CD4-positive, alpha-beta T cell (primary cell): ENCODE results near the gene ROBO2. TPM values are rescaled to one million over a fixed set of nuclear protein-coding genes. Genes with fewer than 3 reads are reported as not detected.

Source experiments
- ATAC-seq: fragments of 200-7000 bp; cut with Tn5 transposase; one replicate; pipeline ENCODE4 v1.10.0; 2022; ENCODE audit warnings: mild to moderate bottlenecking; ENCODE audit not compliant: poor library complexity
- CTCF ChIA-PET: fragments of 350-600 bp; sonication (Branson Sonifier 250); formaldehyde crosslinking; loops from one replicate; lab custom pipeline; 2021; ENCODE audit warnings: antibody characterized with exemption, inconsistent platforms; lab: Charles Lee
- POLR2A ChIA-PET: fragments of 350-600 bp; sonication (Branson Sonifier 250); formaldehyde crosslinking; loops from one replicate; lab custom pipeline; 2021; ENCODE audit warnings: antibody characterized with exemption, inconsistent platforms; lab: Charles Lee
- DNase-seq, 14 experiments: peaks; one replicate each; pipeline ENCODE4 v3.0.0-alpha.2; 2013 to 2020; ENCODE audit warnings: mixed read lengths in 2 of 14
- H3K27ac ChIP-seq, 2 donors: one replicate each; pipeline versions ENCODE4 v1.5.1 to v1.7.0; 2013; ENCODE audit warnings: low read length in 2 of 2, low read depth in 1 of 2, mild to moderate bottlenecking in 1 of 2
- H3K27me3 ChIP-seq, 2 experiments: 1 replicate in 1 of 2; 2 replicates in 1 of 2; pipeline versions ENCODE4 v1.6.1 to v1.7.0; 2013; ENCODE audit warnings: low read length in 2 of 2, control low read depth in 1 of 2, mild to moderate bottlenecking in 1 of 2, moderate library complexity in 1 of 2; ENCODE audit not compliant: insufficient read depth in 2 of 2, control insufficient read depth in 1 of 2
- H3K36me3 ChIP-seq: one replicate; pipeline ENCODE4 v1.6.1; 2013; ENCODE audit warnings: low read length, control low read depth; ENCODE audit not compliant: insufficient read depth
- H3K4me1 ChIP-seq: one replicate; pipeline ENCODE4 v1.6.1; 2013; ENCODE audit warnings: low read length, control low read depth; ENCODE audit not compliant: insufficient read depth
- H3K4me3 ChIP-seq: one replicate; pipeline ENCODE4 v1.5.1; 2013; ENCODE audit warnings: mild to moderate bottlenecking, low read length, moderate library complexity
- H3K9me3 ChIP-seq, 2 experiments: 1 replicate in 1 of 2; 2 replicates in 1 of 2; pipeline versions ENCODE4 v1.6.1 to v1.7.0; 2013; ENCODE audit warnings: low read length in 2 of 2, mild to moderate bottlenecking in 2 of 2, control low read depth in 1 of 2, moderate library complexity in 1 of 2; ENCODE audit not compliant: control insufficient read depth in 1 of 2, insufficient read depth in 1 of 2
- H3K27ac Mint-ChIP-seq: one replicate; pipeline ENCODE4 v1.8.0; 2020; ENCODE audit warnings: mixed read lengths
- H3K27me3 Mint-ChIP-seq: one replicate; pipeline ENCODE4 v1.8.0; 2021; ENCODE audit warnings: mixed read lengths
- H3K36me3 Mint-ChIP-seq: one replicate; pipeline ENCODE4 v1.8.0; 2021; ENCODE audit warnings: low read depth, mixed read lengths
- H3K4me1 Mint-ChIP-seq: one replicate; pipeline ENCODE4 v1.8.0; 2021; ENCODE audit warnings: low read depth, mixed read lengths
- H3K4me3 Mint-ChIP-seq: one replicate; pipeline ENCODE4 v1.8.0; 2020; ENCODE audit warnings: mild to moderate bottlenecking, mixed read lengths
- H3K9me3 Mint-ChIP-seq: one replicate; pipeline ENCODE4 v1.8.0; 2020; ENCODE audit warnings: mixed read lengths
- CTCF ChIP-seq: fragments of 200-600 bp; IDR thresholded peaks from one replicate; pipeline ENCODE4 v1.8.0; 2022; ENCODE audit warnings: antibody characterized with exemption, mild to moderate bottlenecking
- intact Hi-C, 2 experiments: fragments of 100-400 bp; cut with DNase I in 1 of 2; cut with micrococcal nuclease in 1 of 2; formaldehyde crosslinking; loops; one replicate each; pipeline versions ENCODE4 v1.15.1 to v1.9.0; 2023 to 2025; cut with DNase I, micrococcal nuclease
- total RNA-seq, 174 experiments: library from RNA in 2 of 174; stranded (reverse) in 2 of 174; gene quantifications; one replicate each; pipeline ENCODE4 v1.2.3 and lab custom pipeline; 2021 to 2026

ROBO2 gene
- total RNA-seq, 2 experiments from 2014 or later: not detected

- ChIA-PET POLR2A (no interaction called here), CTCF (no interaction called here)
- ATAC-seq (no peak), DNase-seq (no peak)
- H3K36me3 ChIP-seq: no peaks in the 10 kb centered on the region
- Mint-ChIP-seq H3K4me3 (no peak overlapping the region), H3K27me3 (no peaks in the 10 kb centered on the region), H3K4me1 (no peaks in the 10 kb centered on the region), H3K27ac (no peak overlapping the region), H3K36me3 (no peaks in the 10 kb centered on the region), H3K9me3 (peaks cover 13% of the 10 kb centered on the region)
- intact Hi-C loops: no loop called here
- TF ChIP-seq CTCF: no peak
- no peak overlapping the region for H3K4me3 ChIP-seq
- H3K27ac ChIP-seq: no peak overlapping the region
- no peaks in the 10 kb centered on the region for H3K4me1 ChIP-seq
- no peaks in the 10 kb centered on the region for H3K27me3 ChIP-seq
- no peaks in the 10 kb centered on the region for H3K9me3 ChIP-seq
These were observed 506.3 kb downstream of the ROBO2 start for GRCh38 chr3:77546246-77546645.

GRCh38 chr3:77549034-77549433 lies 509.1 kb downstream of the ROBO2 start:
- H3K36me3 ChIP-seq: no peaks in the 10 kb centered on the region
- no peak overlapping the region for H3K27ac ChIP-seq
- no peak overlapping the region for H3K27ac Mint-ChIP-seq
- ATAC-seq (no peak), DNase-seq (no peak)
- H3K4me1 ChIP-seq: no peaks in the 10 kb centered on the region
- peaks cover 21% of the 10 kb centered on the region for H3K9me3 Mint-ChIP-seq
- intact Hi-C loops: no loop called here
- ChIA-PET CTCF (no interaction called here), POLR2A (no interaction called here)
- no peak for TF ChIP-seq CTCF
- no peak overlapping the region for H3K4me3 Mint-ChIP-seq
- H3K27me3 Mint-ChIP-seq: no peaks in the 10 kb centered on the region
- H3K4me1 Mint-ChIP-seq: no peaks in the 10 kb centered on the region
- H3K4me3 ChIP-seq: no peak overlapping the region
- no peaks in the 10 kb centered on the region for H3K36me3 Mint-ChIP-seq
- H3K9me3 ChIP-seq: no peaks in the 10 kb centered on the region
- no peaks in the 10 kb centered on the region for H3K27me3 ChIP-seq

GRCh38 chr3:77553240-77553639 lies 513.3 kb downstream of the ROBO2 start:
- Mint-ChIP-seq H3K36me3 (no peaks in the 10 kb centered on the region), H3K9me3 (peaks cover 24% of the 10 kb centered on the region), H3K4me3 (no peak overlapping the region), H3K4me1 (no peaks in the 10 kb centered on the region), H3K27me3 (no peaks in the 10 kb centered on the region), H3K27ac (no peak overlapping the region)
- Histone ChIP-seq H3K36me3 (no peaks in the 10 kb centered on the region), H3K4me1 (no peaks in the 10 kb centered on the region), H3K9me3 (no peaks in the 10 kb centered on the region), H3K27ac (no peak overlapping the region), H3K4me3 (no peak overlapping the region), H3K27me3 (no peaks in the 10 kb centered on the region)
- intact Hi-C loops: no loop called here
- DNase-seq (no peak), ATAC-seq (no peak)
- CTCF ChIA-PET: no interaction called here
- no peak for TF ChIP-seq CTCF
- POLR2A ChIA-PET: no interaction called here
